Left renal cortex interstitium (tissue), 4 donors: ENCODE data around the gene KIAA1328. TPM values are rescaled to one million over a fixed set of nuclear protein-coding genes. Genes with fewer than 3 reads are reported as not detected.
A peak's percentile ranks its signal among the peaks of the same experiment; 100 is the strongest.
"Not testable (repeated sequence)": the region's sequence is repeated elsewhere in the genome, so short reads cannot be mapped to it uniquely, and the experiment has no call there.

Experiments
- DNase-seq, 4 donors: peaks; one replicate each; pipeline ENCODE4 v3.0.0-alpha.2; 2013; ENCODE audit warnings: low read depth in 4 of 4, low spot score in 2 of 4, missing footprints in 1 of 4
- polyA plus RNA-seq, 4 donors: library from polyadenylated mRNA; unstranded; fragments of 120-200 nt; gene quantifications; one replicate each; pipeline ENCODE4 v1.2.1, GENCODE V29; 2013; ENCODE audit not compliant: insufficient read length in 4 of 4

Gene KIAA1328
- polyA plus RNA-seq, 4 donors, result 8.6 to 13.6 (median 11.3) TPM

GRCh38 chr18:36821681-36822080 is 7.2 kb upstream of the KIAA1328 start:
- DNase-seq, result no peak

GRCh38 chr18:36825526-36825925 is 3.4 kb upstream of the KIAA1328 start:
- no peak for DNase-seq

DNA sequence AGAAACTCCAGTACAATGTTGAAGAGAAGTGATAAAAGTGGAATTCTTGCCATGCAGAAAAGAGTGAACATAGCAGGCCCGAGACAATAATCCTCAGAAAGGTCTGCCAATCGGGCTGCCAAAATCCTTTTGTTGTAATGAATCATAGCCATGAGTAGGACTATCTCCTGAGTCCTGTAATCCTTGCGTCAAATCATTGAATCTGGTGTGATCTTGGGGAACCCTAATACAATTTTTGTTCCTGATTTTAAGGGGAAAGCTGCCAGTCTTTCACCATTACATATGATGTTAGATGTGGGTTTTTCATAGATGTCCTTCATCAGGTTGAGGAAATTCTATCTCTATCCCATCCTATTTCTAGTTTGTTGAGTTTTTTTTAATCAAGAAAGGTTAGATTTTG is 2.4 kb upstream of the KIAA1328 start:
- DNase-seq, result no peak

- peak; percentile 26 to 47 (median 36) for DNase-seq
Observed at GRCh38 chr18:36828157-36828629, 734 bp upstream of the KIAA1328 start.

GRCh38 chr18:36829362-36830157 is 633 bp downstream of the KIAA1328 start:
- DNase-seq, result peak; percentile 26 to 66 (median 36)

DNA sequence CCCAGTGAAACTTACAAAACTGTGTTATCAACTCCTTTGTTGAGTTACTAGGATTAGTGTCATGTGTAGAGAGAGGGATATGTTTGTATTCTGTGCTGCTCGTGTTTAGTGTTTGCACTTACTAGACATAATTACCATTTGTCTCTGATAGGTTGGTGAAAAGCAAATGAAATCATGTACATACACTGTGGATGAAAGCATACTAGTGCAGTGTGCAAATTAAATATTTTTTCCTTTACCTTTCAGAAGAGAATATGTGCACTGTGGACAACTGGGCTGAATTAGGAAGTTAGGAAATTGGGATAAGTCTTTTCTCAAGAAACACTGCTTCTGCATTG is 1.2 kb downstream of the KIAA1328 start:
- no peak for DNase-seq

DNA sequence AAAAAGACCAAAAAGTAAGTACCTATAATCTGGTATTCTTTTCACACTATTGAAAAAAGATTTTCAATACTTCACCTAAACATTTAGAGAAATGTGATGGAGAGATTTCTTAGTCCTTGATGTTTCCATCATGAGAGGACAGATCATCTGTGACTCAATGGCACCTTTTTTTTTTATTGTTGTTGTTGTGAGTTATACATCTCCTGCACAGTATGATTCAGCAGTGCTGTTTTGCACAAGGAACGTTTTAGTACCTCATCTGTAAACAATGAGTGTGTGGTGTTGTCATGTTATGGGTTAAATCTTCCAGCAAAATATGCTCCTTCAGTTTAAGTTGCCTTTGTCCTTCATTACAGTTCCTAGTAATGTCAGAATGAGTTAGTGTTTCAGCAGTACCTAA is 2.2 kb downstream of the KIAA1328 start:
- no peak for DNase-seq

- DNase-seq, result no peak
Observed at GRCh38 chr18:36833120-36833519, 4.2 kb downstream of the KIAA1328 start.

GRCh38 chr18:36835927-36836326 is 7.0 kb downstream of the KIAA1328 start:
- no peak for DNase-seq

DNA sequence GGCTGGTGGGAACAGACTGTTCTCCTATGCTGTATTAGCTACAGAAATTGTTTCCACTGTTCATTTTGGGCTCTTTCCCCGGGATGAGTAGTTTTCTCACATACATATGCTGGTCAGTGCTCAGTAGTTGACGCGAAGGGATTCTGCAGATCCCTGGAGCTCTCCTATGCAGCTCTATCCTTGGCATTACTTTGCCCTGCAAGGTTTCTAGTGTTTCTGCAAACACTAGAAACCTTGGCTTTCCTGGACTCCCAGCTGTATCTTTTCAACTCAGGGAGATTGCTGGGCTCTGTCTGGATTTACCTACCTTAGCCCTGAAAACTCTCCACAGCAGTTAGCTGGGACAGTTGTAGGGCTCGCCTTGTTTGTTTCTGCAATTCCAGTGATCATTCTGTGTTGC is 10.9 kb downstream of the KIAA1328 start:
- DNase-seq, result no peak

- no peak for DNase-seq
Observed at GRCh38 chr18:36843199-36843598, 14.3 kb downstream of the KIAA1328 start.

GRCh38 chr18:36843784-36844183 is 14.9 kb downstream of the KIAA1328 start:
- DNase-seq, result no peak

DNA sequence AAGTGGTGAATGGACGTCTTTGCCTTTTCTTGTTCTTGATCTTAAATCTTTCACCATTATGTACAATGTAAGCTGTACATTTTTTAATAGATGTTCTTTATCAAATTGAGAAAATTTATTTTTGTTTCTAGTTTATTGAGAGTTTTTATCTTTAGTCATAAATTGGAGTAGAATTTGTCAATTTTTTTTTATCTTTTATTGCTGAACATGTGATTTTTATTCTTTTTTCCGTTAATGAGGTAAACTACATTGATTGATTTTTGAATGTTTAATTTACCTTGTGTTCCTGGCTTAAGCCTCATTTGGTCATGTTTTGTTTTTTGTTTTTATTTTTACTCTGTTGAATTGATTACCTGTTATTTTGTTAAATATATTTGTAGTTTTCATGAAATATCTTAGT is 19.7 kb downstream of the KIAA1328 start:
- DNase-seq, result no peak

- DNase-seq, result no peak
Observed at GRCh38 chr18:36849288-36850006, 20.5 kb downstream of the KIAA1328 start.

DNA sequence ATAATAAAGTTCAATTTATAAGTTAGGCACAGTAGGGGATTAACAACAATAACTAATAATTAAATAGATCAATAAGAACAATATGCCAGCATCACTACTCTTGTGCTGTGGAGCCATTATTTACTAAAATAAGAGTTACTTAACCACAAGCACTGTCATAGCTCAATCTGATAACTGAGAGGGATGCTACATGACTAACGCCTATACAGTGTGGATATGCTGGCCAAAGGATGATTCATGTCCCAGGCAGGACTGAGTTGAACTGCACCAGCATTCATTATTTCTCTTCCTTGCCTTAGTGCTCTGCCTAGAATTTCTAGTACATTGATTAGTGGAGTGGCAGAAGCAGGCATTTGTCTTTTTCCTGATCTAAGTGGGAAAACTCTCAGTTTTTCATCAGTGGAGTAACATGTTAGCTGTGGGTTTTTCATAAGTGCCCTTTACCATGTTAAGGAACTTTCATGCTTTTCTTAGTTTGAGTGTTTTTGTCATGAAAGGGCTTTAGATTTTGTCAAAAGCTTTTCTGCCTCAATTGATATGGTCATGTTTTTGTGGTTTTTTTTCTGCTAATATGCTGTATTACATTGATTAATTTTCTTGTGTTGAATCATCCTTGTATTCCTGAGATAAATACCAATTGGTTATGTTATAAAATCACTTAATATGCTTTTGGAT is 21.7 kb downstream of the KIAA1328 start:
- no peak for DNase-seq

- DNase-seq, result no peak
Observed at GRCh38 chr18:36851202-36851590, 22.3 kb downstream of the KIAA1328 start.

DNA sequence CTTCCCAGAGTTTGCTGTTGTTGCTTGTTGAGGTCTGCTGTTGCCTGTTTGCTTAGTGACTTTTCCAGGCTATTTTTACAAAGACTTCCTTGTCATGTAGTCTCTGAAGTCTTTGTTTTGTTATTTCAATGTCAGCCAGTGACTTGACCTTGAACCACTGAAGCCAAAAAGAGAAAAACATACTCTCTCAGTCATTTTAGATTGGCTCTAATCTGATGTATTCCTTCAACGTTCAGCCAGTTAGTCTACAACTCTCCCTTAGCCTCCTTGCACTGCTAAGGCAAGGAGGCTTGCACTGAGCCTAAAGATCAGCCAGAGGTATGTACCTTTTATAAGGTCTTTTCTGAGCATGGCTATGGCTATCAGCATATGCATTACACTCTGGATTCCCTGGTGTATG is 27.9 kb downstream of the KIAA1328 start:
- DNase-seq, result no peak

- no peak for DNase-seq
Observed at GRCh38 chr18:36862182-36862581, 33.3 kb downstream of the KIAA1328 start.

DNA sequence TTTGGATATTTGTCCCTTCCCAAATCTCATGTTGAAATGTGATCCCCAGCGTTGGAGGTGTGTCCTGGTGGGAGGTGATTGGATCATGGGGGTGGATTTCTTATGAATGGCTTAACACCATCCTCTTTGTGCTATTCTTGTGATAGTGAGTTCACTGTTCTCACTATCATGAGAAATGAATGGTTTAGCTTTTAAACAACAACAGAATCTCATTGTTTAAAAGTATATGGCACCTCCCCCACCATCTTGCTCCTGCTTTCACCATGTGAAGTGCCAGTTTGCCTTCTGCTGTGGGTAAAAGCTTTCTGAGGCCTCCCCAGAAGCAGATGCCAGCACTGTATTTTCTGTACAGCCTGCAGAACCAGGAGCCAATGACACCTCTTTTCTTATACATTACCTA is 38.1 kb downstream of the KIAA1328 start:
- DNase-seq, result no peak

DNA sequence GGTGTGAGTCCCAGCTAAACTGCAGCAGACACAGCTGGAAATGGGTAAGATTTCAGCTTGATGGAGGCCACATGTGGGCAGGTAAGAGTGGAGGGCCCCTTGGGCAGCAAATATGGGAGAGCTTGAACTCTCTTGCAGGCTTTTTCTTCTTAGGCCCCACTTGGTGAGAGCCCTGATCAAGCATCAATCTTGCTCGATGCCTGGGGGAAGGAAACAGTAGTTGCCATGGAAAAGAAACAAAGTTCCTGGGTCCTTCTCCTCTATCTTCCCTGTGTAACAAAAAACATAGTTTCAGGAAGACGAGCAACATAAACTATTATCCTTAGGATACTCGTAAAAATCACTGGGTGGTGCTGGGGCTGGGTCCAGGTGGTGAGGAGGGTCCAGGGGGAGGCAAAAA is 42.9 kb downstream of the KIAA1328 start:
- DNase-seq, result no peak

DNA sequence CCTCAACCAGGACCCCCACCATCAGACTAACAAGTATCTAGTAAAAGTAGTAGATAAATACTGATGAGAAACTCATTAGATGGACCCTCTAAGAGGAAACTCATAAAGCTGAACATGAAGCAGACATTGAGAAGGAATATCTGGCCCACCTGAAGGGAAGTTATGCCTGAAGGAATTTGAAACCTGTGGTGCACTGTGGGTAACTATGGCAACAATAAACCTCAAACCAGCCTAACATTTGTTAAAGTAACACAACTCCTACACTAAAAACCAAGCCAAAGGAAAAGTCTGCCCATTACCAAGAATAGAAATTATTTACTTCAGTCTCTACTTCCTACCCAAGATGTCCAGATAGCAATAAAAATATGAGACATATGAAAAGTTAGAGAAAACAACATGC is 43.4 kb downstream of the KIAA1328 start:
- DNase-seq, result no peak

GRCh38 chr18:36873826-36874225 is 44.9 kb downstream of the KIAA1328 start:
- DNase-seq, result not testable (repeated sequence)
